PC-9 (cell line): ENCODE results near the gene HOXC4. TPM values are rescaled to one million over a fixed set of nuclear protein-coding genes. Genes with fewer than 3 reads are reported as not detected.

Source experiments
- BruUV-seq: library from RNA; stranded (reverse); fragments of 400-500 nt; replicated peaks from 2 replicates; lab custom pipeline; 2021; lab: Mats Ljungman, UMichigan
- CTCF ChIA-PET: fragments of 300-600 bp; sonication (Branson Sonifier 250); formaldehyde crosslinking; loops from one replicate; lab custom pipeline; 2022; ENCODE audit warnings: antibody characterized with exemption; lab: Charles Lee
- POLR2A ChIA-PET: fragments of 300-600 bp; sonication (Branson Sonifier 250); formaldehyde crosslinking; loops from one replicate; lab custom pipeline; 2022; ENCODE audit warnings: antibody characterized with exemption; ENCODE audit not compliant: unreplicated experiment; lab: Charles Lee
- DNase-seq, 2 experiments: peaks; one replicate each; pipeline versions ENCODE4 v3.0.0 to v3.0.0-alpha.2; 2015 to 2022; ENCODE audit warnings: mixed read lengths in 1 of 2
- H2AFZ ChIP-seq: fragments of 200-600 bp; sonication (generic); 2 replicates; pipeline ENCODE4 v1.8.1; 2017; ENCODE audit warnings: antibody characterized with exemption
- H3F3A ChIP-seq: fragments of 200-600 bp; sonication (generic); 2 replicates; pipeline ENCODE4 v1.8.1; 2017; ENCODE audit warnings: antibody characterized with exemption, mild to moderate bottlenecking, low read depth; ENCODE audit not compliant: insufficient read depth
- H3K27ac ChIP-seq: fragments of 200-600 bp; sonication (generic); 2 replicates; pipeline ENCODE4 v1.6.1; 2016; ENCODE audit warnings: mixed run types
- H3K27me3 ChIP-seq: fragments of 200-600 bp; sonication (generic); 2 replicates; pipeline ENCODE4 v1.6.1; 2016; ENCODE audit warnings: low read depth, mixed run types; ENCODE audit not compliant: insufficient read depth
- H3K36me3 ChIP-seq: fragments of 200-600 bp; sonication (generic); 2 replicates; pipeline ENCODE4 v1.6.1; 2016; ENCODE audit warnings: low read depth, mixed run types
- H3K4me1 ChIP-seq: fragments of 200-600 bp; sonication (generic); replicated peaks from 2 replicates; pipeline ENCODE4 v1.6.1; 2016; ENCODE audit warnings: mixed run types; ENCODE audit not compliant: insufficient read depth
- H3K4me2 ChIP-seq: fragments of 200-600 bp; sonication (generic); 2 replicates; pipeline ENCODE4 v1.6.1; 2017; ENCODE audit warnings: mixed run types
- H3K4me3 ChIP-seq: fragments of 200-600 bp; sonication (generic); 2 replicates; pipeline ENCODE4 v1.6.1; 2016; ENCODE audit warnings: mixed run types
- H3K79me2 ChIP-seq: fragments of 200-600 bp; sonication (generic); 2 replicates; pipeline ENCODE4 v1.6.1; 2017; ENCODE audit warnings: low read depth, mixed run types
- H3K9me2 ChIP-seq: fragments of 200-600 bp; sonication (generic); 2 replicates; pipeline ENCODE4 v1.8.1; 2017; ENCODE audit warnings: mild to moderate bottlenecking; ENCODE audit not compliant: insufficient read depth
- H3K9me3 ChIP-seq: fragments of 200-600 bp; sonication (generic); 2 replicates; pipeline ENCODE4 v1.8.1; 2016; ENCODE audit warnings: low read depth; ENCODE audit not compliant: insufficient read depth
- H4K20me1 ChIP-seq: fragments of 200-600 bp; sonication (generic); 2 replicates; pipeline ENCODE4 v1.8.1; 2017; ENCODE audit not compliant: insufficient read depth
- CTCF ChIP-seq: fragments of 200-600 bp; sonication (generic); conservative IDR thresholded peaks from 2 replicates; pipeline ENCODE4 v1.6.1; 2017; ENCODE audit warnings: mixed run types, antibody characterized with exemption, mild to moderate bottlenecking, moderate library complexity
- EZH2 ChIP-seq: fragments of 200-600 bp; sonication (generic); IDR thresholded peaks from 2 replicates; pipeline ENCODE4 v1.8.0; 2017; ENCODE audit warnings: antibody characterized with exemption, low read depth
- intact Hi-C: fragments of 100-400 bp; cut with micrococcal nuclease; formaldehyde crosslinking; loops from one replicate; pipeline ENCODE4 v1.10.0; 2022; ENCODE audit not compliant: unreplicated experiment
- total RNA-seq: library from RNA; stranded (reverse); gene quantifications from 2 replicates; pipeline ENCODE4 v1.2.3, GENCODE V29; 2021

Gene HOXC4
- total RNA-seq, 1 experiment from 2014 or later, result 3.8 TPM

GRCh38 chr12:54021432-54022013 lies 32.1 kb upstream of the HOXC4 start:
- Histone ChIP-seq H3K9me3 (no peaks in the 10 kb centered on the region), H3K36me3 (no peaks in the 10 kb centered on the region), H3K4me1 (no peaks in the 10 kb centered on the region; the same call in 1 of the 2 replicates), H3K4me2 (no peak overlapping the region), H3K27ac (no peak overlapping the region), H4K20me1 (no peaks in the 10 kb centered on the region), H3K9me2 (no peaks in the 10 kb centered on the region), H2AFZ (no peak overlapping the region), H3K4me3 (no peak overlapping the region), H3K27me3 (no peaks in the 10 kb centered on the region), H3F3A (no peaks in the 10 kb centered on the region), H3K79me2 (no peaks in the 10 kb centered on the region)
- POLR2A ChIA-PET, result no interaction called here
- CTCF ChIA-PET, result interaction anchor here (1.0 kb wide), 1 partner anchor 11 kb away, joined by 5 read pairs; the partner anchor contains the start of gene HOXC5
- intact Hi-C loops, result no loop called here
- DNase-seq, result no peak
- no TSS peak for BruUV-seq
- TF ChIP-seq CTCF (no peak), EZH2 (no peak)

DNA sequence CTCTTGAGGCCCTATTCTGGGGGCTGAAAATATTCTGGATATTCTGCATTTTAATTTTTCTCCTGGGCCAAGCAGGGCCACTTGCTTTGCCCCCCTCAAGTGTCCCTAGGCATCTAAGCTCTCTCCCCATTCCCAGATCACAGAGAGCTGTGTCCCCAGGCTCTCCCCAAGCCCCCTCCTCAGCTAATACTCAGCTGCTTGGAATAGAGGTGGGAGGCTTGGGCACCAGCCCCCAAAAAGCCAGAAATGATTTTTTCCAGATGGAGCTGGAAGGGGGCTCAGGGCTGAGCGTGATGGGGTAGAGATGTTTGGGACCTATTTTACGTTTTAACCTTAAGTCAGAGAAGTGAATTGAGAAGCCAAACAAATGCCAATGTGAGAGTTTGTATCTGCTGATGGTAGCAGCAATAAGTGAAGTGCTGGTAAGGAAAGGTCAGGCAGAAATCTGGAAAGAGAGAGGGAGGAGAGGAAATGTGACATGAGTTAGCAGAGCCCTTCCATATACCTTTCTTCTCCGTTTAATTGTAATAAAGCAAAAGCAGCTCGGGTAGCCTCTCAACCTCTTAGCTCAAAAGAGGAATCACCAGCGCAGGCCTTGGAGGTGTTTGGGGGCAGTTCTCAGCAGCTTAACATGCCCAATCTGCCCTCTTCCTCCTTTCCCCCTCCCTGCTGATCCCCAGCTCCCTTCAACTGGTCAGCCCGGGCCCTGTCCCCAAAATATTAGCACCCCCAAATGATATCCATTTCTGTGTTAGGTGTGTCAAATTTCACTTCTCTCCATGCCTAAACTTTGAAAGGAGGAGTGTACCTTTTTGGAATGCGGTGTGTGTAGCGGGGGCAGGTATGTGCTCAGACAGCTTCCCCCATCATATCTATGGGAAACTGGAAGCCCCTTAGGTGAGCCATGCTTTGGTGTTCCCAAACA lies 30.4 kb upstream of the HOXC4 start:
- BruUV-seq, result no TSS peak
- POLR2A ChIA-PET, result interaction anchor here (0.5 kb wide), 1 partner anchor 158 kb away, joined by 3 read pairs; no protein-coding TSS in a partner anchor
- intact Hi-C loops, result no loop called here
- CTCF ChIA-PET, result interaction anchor here (0.5 to 2.1 kb wide), 4 partner anchors 9 to 375 kb away, joined by 3 to 9 read pairs (median 6); partner anchors contain the start of gene HOXC5
- no peak overlapping the region for H2AFZ ChIP-seq
- no peaks in the 10 kb centered on the region for H4K20me1 ChIP-seq
- no peak overlapping the region for H3K4me2 ChIP-seq
- no peaks in the 10 kb centered on the region for H3K27me3 ChIP-seq
- no peak overlapping the region for H3K4me3 ChIP-seq
- H3K4me1 ChIP-seq, result no peaks in the 10 kb centered on the region
- H3K9me3 ChIP-seq, result no peaks in the 10 kb centered on the region
- H3K9me2 ChIP-seq, result no peaks in the 10 kb centered on the region
- H3K27ac ChIP-seq, result no peak overlapping the region
- TF ChIP-seq CTCF (no peak), EZH2 (no peak)
- H3F3A ChIP-seq, result no peaks in the 10 kb centered on the region
- H3K36me3 ChIP-seq, result no peaks in the 10 kb centered on the region
- no peak for DNase-seq
- H3K79me2 ChIP-seq, result no peaks in the 10 kb centered on the region

DNA sequence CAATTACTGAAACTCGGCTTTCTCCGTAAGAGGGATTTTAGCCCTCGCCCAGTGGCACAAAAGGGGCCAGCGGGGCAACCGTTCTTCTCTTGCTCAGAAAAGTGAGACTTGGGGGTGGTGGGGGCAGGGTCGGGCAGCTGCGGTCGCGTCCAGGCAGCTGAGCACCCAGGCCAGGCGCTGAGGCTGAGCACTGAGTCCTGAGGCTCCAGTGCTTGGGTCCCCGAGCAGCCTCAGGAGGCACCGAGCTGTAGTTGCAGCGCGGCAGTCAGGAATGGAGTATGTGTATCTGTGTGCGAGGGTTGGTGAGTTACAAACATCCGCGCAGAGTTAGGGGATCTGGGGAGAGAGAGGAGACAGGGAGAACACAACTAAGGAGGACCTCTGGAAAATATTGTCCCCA lies 29.5 kb upstream of the HOXC4 start:
- Histone ChIP-seq H3K36me3 (no peaks in the 10 kb centered on the region), H3F3A (no peaks in the 10 kb centered on the region), H3K4me1 (no peaks in the 10 kb centered on the region), H3K27me3 (no peaks in the 10 kb centered on the region), H4K20me1 (no peaks in the 10 kb centered on the region), H3K79me2 (no peaks in the 10 kb centered on the region), H2AFZ (no peak overlapping the region), H3K9me3 (no peaks in the 10 kb centered on the region), H3K9me2 (no peaks in the 10 kb centered on the region), H3K27ac (no peak overlapping the region), H3K4me3 (no peak overlapping the region), H3K4me2 (no peak overlapping the region)
- no TSS peak for BruUV-seq
- TF ChIP-seq EZH2 (no peak), CTCF (no peak)
- CTCF ChIA-PET, result interaction anchor here (2.1 kb wide), 1 partner anchor 8 kb away, joined by 9 read pairs; the partner anchor contains the start of gene HOXC5
- POLR2A ChIA-PET, result no interaction called here
- DNase-seq, result no peak
- intact Hi-C loops, result no loop called here
